GM19467 (cell line): ENCODE results near the gene ZBP1.

Experiments used
- ATAC-seq: cut with Tn5 transposase; IDR thresholded peaks from one replicate; pipeline ENCODE4 v1.9.1; 2021; ENCODE audit warnings: mild to moderate bottlenecking, moderate library complexity; ENCODE audit not compliant: unreplicated experiment

ZBP1 gene

DNA sequence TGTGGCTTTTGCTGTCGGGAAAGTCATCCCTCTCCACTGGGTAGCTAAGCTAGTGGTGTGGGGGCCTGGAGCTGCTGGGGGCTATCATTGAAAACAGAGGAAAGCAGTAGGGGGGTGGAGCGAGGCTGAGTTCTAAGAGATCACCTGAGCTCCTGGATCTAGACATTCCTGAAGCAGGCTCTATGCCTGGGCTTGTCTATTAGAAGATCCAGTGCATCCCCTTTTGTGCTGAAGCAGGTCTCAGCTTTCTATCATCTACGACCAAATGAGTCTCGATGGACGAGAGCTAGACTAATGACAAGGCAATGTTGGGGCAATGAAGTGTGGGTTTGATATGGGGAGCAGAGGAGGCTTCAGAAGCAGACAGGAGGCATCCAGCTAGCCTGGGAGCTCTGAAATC lies 18.5 kb downstream of the ZBP1 start:
- ATAC-seq, result no peak

DNA sequence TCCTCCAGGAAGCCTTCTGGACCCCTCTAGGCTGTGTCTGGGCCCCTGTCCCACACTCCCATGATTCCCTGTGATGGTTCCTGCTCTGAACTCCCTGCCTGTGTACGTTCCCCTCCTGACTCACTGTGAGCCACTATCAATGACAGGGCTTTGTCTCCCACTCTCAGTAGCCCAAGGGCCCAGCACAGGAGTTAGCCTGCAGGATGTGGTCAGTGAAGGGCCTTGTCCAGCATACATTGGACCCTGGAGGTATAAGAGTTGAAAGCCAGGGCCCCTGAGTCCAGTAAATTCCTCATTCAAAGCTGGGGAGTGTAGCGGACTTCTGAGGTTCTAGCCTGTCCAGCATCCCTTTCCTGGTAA lies 19.0 kb downstream of the ZBP1 start:
- no peak for ATAC-seq

DNA sequence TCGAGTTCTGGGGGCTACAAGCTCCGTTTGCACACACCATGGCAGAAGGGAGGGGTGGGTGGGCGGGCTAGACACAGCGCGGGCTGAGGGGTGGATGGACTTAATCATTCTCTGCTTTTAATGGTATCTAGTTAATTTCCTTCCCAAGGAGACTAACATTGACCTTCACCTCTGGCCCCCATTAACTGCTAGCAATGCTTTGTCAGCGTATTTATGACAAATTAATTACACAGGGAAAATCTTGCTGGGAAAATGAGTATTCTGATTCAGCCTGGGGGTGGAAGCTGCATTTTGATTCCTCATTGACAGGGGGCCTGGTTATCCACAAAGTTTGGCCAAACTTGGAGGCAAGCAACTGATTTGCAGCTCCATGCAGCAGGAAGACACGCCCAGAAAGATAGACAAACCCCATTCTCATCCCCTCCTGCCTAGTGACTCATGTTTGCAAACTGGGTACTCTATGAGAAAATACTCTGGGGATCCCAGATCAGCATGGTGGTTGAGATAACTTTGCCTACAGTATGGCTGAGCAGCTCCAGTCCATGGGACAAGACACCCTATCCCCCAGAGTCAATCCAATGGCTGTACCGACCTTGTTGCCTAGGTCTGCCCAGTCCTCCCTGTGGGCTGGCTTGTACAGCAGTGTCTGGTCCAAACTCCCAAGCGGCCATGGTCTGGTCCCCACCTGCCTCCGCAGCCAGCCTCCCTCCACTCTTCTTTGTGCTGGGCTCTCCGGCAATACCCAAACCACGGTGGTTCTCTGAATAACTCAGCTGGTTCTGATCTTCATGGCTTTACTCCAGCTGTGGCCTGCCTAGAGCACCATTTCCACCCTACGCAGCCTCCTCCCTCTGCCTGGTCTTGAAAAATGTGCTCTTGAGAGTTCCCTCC lies 19.7 kb downstream of the ZBP1 start:
- no peak for ATAC-seq

DNA sequence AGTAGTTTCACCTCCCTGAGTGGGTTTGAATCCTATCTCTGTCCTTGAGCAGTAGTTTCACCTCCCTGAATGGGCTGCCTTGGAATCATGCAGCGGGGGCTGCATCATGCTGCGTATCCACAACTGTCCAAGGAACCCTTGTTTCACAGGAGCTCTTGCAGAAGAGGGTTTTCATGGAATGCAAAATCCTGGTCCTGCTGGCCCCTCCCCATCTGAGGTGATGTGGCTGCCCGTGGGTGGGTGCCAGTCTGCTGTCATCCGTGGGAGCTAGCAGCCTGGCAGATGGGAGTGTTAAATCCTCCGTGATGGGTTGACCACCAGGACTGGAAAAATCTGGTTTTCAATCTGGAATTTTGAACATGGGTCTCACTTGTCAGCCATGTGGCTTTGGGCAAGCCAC lies 21.7 kb downstream of the ZBP1 start:
- no peak for ATAC-seq

DNA sequence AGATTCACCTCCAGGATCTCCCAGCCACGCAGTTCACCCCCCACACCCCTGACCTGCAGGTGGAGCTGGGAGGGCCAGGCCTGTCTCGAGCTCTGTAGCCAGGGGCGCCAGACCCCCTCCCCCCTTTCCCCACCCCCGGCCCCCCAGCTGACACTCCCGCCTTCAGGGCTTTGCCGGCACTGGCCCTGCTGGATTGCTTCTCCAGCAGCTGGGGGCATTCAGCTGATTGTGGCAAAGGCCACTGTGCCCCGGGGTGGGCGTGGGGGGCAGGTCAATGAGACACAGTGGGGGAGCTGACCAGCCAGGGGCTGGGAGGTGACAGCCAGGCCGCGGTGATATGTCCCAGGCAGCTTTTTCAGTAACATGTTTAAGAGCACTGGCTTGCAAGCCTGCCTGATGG lies 22.2 kb downstream of the ZBP1 start:
- ATAC-seq, result no peak

DNA sequence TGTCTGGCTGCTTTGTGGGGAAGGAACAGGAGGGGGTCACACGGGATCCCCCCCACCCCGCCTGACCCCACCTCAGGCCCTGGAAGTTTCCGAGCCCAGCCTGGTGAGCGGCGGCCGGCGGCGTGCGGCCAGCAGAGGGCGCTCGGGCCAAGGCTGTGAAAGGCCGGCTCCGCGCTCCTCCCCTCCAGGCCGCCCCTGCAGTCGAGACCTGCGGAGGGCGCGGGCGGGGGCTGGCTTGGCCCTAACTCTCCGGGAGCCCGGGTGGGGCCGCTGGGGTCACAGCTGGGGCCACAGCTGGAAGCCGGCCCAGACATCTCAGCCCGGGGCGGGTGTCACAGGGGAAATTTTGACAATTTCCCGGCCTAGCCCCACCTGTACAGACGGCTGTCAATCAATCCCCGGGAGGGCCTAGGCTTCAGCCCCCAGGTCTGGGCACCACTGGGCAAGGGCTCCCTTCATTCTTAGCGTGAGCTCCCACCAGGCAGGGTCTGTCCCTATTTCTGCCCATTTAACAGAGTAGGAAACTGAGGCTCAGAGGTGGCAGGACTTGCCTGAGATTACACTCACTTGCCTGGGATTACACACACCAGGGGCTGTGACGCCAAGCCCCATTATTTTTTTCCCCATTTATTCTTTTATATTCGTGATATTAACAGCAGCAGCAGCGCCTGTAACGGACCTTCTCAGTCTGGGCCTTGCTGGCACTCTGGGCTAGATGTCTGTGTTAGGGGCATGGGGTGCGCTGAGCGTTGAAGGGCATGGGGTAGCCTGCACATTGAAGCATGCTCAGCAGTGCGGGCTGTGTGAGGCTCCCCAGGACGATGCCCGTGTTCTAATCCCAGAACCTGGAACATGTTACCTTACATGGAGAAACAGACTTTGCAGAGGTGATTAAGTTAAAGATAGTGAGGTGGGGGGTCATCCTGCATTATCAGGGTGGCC lies 23.0 kb downstream of the ZBP1 start:
- ATAC-seq, result peak; percentile 52

DNA sequence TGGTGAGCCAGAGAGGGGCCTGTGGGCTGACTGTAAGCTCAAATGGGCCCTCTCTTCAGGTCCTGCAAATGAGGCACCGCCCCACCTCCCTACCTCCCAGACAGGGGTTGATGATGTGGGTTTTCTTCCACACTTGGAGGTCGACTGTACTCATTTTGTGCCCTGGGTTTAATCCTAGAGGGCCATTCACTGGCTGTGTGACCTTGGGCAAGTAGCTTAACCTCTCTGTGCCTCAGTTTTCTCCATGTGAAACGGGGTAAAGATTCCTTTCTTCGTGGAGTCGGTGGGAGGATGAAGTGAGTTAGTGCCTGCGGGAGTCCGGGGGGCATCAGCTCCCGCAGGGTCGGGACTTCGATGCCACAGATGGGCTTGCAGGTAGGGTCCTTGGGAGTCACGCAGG lies 23.9 kb downstream of the ZBP1 start:
- no peak for ATAC-seq

DNA sequence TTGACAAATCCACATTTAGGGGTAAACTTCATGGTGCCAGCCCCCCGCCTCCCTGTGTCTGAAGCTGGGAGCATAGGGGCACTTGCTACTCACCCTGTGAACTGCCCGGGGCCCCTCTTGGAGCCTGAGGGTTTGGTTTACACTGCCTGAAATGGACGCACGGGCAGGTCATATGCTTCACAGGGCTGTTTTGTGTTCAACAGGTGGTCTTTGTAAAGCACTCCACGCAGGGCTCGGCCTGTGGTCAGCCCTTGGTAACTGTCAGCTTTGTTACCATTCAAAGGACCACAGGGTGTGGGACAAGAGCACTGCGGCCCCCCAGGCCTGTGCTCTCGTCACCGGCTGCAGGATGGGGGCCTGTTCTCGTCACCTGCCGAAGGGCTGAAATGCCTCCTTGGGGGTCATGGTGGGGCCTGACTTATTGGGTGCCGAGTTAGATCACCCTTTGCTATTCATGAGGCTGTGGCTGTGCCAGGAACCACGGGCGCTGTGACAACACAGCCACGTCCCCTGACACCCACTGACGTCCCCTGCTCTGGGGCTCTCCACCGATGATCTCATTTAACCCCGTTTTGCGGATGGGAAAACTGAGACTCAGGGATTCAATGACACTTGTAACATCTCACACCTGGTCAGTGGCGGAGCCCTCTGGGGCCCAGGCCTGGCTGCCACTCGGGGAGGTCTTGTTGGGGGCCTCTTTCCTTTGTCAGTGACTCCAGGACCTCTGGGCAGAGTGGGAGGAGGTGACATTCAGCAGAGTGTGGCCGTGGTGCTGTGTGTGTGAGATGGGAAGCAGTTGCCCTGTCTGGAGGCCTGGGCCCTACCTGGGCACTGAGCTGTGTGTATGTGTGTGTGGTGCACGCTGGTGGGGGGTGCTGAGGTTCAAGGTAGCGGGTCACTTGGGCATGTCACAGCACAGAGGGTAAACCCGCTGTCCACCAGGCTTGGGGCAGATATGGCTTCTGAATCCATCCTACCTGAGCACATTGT lies 24.9 kb downstream of the ZBP1 start:
- ATAC-seq, result no peak

DNA sequence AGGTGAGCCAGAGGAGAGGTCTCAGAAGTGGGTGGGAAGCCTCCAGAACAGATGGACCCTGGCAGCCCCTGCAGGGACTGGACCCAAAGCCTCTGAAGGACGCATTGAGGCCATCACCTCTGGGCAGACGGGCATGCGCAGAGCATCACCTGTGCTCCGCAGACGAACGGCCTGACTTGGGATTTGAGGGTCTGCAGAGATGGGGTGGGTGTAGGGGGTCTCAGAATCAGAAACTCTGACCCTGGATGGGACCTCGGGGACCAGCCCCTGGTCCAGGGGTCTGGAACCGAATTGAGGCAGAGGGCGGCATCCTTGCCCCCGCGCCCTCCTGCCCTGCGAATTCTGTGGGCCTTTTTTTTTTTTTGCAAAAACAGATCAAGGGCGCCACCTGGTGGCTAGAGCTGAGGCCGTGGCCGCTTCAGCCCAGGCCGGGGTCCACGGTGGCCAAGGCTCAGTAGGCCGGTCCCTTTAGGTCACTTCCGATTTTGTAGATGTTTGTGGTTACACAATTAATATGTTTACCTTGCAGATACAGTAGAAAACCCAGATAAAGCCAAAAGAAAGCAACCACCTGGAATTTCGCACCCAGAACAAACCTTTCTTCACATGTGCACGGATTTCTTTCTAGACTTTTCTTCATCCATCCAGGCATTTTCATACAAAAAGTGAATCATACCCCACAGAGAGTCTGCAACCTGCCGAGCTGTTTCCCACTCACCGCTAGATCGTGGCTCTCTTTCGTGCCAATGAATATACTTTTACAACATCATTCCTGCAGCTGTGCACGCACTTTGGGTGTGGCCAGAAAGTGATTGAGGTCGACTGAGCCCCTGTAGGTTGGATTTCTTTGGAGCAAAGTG lies 25.9 kb downstream of the ZBP1 start:
- no peak for ATAC-seq

DNA sequence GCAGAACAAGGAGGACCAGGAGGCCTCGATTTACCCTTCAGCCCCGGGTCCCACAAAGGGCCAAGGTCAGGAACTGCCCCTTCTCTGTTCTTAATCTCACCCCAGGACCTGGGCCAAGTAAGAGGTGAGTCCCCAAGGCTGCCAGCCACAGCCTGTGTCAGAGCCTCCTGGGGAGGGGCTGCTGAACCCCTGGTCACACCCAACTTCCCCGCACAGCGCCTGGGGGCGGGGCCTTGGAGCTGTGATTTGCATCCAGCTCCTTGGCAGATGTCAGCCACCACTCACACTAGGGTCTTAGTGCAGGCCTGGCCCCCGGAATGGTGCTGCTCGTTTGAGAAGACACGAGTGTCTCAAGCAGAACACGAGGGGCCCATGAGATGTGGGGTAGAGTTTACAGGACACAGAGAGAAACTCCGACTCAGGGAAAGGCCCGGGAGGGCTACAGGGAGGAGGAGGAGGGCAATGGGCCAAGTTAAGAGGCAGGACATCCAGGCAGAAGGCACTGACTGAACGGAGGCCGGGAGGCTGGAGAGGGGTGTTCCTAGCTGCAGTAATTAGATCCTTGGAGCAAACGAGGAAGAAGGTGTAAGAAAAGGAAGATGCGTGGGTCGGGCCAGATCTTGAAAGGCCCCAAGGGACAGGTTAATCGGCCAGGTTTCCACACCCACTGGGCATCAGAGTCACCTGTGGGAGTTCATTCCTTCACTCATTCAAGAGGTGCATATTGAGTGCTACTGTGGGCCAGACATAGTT lies 26.9 kb downstream of the ZBP1 start:
- no peak for ATAC-seq

DNA sequence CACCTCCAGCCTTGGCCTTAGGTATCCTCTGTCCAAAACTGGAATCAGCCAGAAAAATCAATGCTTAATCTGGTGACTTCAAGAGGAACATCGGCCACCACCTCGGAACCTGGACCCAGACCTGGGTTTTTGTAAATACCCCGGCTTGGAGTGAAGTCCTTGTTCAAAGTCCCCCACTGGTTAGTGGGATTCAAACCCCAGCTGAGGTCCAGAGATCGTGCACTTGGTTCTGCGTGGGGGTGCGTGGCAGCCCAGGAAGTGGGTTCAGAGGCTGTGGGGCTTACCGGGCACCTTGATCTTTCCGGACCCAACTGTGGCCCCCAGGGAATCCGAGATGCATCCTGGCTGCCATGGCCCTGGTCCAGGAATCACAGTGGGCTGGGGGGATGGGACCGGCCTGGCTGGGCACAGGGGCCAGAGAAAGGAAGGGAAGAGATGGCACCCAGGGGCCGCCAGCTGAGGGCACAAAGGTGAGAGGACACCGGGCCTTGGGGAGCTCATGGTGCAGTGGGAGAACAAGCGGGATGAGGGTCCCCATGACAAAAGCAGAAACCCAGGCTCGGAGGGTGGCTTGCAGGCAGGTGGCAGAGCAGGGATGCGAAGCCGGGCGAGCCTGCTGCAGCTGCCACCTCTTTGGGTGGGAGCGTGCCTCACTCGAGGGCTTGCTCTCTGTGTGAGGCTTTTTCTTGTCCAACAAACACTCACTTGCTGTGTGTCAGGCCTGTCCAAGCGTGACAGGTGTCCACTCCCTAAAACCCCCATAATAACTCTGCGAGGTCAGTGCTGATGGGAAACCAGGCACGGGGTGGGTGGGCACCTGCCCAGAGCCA lies 27.7 kb downstream of the ZBP1 start:
- no peak for ATAC-seq

DNA sequence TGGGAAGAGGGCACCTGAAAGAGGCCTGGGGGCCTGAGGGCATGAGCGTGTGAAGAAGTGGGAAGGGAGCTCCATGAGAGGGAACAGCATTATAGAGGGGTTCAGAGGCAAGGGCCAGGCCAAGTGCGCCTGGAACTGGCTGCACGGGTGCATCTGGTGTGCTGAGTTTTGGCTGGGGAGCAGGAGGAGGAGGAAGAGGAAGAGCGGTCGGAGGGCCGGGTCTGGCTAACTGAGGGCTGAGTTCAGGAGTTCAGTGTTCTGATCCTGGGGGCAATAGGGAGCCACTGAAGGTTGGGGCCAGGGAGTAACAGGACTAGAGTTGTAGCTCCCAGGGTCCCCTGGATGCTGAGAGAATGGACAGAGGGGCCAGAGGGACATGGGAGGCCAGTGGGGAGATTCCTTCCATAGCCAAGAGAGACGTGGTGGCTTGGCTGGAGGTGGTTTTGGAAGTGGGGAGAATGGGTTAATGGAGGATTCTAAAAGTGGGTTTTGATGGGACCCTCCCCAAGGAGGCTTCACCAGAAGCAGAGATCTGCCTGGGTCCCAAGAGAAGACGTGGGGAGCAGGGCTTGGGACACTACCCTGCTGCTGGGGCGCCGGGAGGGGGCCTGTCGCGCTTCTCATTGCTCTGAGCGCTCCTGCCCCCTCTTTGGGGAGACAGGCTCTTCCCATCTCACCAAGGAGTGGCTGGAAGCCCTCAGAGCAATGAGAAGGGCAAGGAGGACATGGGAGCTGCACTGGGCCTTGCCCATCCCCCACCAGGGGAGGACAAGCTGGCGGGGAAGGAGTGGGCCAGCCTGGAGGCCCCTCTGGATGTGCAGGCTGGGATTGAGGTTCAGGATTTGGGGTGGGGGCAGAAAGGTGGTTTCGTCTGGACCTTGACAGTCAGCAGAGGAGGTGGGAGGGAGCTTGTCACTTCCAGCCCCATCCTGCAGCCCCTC lies 28.7 kb downstream of the ZBP1 start:
- no peak for ATAC-seq

DNA sequence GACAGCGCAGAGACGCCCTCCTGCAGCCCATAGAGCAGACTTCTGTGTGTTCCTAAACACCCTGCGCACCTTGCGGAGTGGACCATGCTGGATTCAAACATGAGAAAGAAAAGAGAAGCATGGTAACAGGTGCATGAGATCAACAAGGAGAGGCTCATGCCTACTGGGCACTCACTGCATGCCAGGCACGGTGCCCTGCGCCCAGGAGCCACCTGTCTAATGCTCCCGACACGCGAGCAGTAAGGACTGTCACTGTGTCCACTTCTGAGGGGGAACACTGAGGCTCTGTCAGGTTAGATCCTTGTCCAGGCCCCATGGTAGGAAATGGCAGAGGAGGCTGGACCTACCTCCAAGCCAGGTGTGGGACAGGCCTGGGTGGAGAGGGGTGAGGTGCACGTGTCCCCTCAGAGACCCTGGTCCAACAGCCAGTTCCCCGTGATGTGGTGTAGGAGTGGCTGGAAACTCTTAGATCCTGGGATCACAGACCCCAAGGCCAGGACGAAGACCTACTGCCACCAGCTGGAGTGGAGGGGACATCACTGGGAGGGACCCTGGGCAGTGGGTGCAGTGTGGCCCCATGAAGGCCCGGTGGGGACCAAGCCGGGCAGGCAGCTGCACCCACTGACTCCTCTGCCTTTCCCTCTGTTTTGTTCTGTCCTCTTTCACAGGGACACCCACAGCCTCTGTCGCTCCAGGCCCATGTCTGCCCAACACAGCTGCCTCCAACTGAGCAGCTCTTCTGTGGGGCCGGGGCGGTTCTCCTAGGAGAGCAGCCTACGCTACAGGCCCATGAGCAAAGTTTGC lies 29.5 kb downstream of the ZBP1 start:
- no peak for ATAC-seq

DNA sequence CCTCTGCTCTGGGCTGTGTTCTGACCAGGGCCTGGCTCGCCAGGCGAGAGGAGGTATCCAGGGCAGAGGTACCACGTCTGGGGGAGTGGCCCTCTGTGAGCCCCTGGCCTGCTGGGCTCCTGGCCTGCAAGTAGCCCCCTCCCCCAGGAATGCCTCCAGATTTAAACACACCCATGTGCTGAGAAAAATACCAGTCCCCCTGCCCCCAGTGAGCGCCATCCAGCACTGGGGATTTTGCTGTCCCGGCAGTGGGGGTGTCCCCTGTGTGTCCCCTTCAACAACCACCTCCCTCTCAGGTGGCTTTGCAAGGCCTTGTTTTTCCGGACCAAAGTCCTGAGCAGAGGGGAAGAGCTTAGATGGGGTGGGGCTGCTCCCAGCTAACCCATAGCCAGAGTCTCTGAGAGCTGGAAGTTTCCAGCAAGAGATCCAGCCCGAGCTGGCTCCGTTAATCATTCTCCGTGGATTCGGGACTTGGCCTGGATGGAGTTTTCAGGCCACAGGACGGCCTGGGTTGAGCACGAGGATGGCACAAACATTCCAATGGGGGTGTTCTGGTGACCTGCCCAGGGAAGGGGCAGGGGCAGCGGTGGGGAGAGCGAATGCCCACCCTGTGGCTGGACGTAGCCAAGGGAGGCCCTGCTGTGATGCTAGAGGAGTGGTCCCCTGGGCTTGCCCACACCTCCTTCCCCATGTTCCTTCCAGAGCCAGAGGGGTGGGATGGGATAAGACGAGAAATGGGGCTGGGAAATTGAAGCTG lies 30.3 kb downstream of the ZBP1 start:
- ATAC-seq, result no peak

DNA sequence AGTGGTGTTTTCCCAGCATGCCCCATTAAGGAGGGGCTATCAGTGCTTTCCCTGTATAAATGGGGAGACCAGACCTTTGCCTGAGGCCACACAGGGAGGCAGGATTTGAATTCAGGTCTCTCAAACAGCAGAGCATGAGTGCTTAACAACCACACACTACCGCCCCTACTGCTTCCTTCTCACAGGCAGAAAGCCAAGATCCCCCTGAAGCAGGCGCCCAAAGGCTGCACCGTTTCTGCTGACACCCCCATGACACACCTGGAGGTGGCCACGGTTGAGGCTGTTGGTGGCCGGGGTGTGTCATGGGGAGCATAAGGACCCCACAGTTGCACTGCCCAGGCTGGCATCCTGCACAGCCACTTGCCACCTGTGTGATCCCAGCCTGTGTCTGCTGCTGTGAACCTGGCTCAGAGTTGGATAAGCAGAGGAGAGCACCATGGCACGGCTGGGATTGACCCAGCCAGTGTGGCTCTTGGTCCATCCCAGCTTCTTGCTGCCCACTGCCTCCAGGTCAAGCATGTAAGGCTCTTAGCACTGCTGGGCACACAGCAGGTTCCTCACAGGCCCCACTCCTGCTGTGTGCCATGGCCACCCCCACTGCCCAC lies 31.0 kb downstream of the ZBP1 start:
- no peak for ATAC-seq
